Activated naive CD8-positive, alpha-beta T cell (primary cell): Measurements from ENCODE around the gene TMEM238.
A peak's percentile ranks its signal among the peaks of the same experiment; 100 is the strongest.
"Not testable (repeated sequence)": the region's sequence is repeated elsewhere in the genome, so short reads cannot be mapped to it uniquely, and the experiment has no call there.

ENCODE experiments used
- H3K27ac Mint-ChIP-seq: one replicate; pipeline ENCODE4 v1.8.0; 2021; ENCODE audit warnings: mixed read lengths
- H3K27me3 Mint-ChIP-seq: one replicate; pipeline ENCODE4 v1.8.0; 2021; ENCODE audit warnings: mixed read lengths
- H3K36me3 Mint-ChIP-seq: one replicate; pipeline ENCODE4 v1.8.0; 2021; ENCODE audit warnings: mixed read lengths
- H3K4me1 Mint-ChIP-seq: one replicate; pipeline ENCODE4 v1.8.0; 2021; ENCODE audit warnings: low read depth, mixed read lengths
- H3K4me3 Mint-ChIP-seq: one replicate; pipeline ENCODE4 v1.8.0; 2021; ENCODE audit warnings: mild to moderate bottlenecking, mixed read lengths
- H3K9me3 Mint-ChIP-seq: one replicate; pipeline ENCODE4 v1.8.0; 2021; ENCODE audit warnings: low read depth, mixed read lengths

The TMEM238 gene

DNA sequence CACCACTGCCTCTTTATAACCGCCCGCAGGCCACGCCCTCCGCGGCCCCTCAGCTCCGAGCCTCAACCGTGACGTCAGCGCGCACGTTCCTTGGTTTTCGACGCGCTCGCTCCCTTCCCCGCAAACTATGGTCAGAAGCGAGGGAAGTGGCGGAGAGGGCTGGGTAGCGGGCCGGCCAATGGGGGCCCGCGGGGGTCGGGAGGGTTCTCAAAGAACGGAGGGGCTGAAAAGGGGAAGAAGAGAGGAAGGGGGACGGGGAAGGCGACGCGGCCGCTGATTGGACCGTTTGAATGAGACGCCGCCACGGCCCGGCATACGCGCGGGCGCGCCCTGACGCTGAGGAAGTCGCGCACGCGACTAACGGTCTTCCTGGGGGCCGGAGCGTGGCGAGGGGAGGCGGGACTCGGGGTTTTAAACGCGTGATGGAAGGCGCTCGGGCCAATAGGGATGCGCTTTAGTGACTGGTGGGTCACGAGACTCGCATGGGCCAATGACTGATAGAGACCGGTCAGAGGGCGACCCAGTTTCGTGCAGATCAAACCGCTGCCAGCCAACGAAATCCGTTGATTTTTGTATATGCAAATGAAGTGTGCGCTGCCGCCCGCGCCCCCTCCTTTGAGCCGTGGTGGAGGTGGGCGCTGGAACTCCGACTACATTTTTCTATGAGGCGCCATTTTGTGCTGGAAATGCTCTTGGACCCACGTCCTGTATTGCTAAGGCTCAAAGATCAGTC lies 23.9 kb upstream of the TMEM238 start:
- Mint-ChIP-seq H3K27me3 (no peaks in the 10 kb centered on the region), H3K4me3 (peak overlapping the region; percentile 89), H3K9me3 (peaks cover 3% of the 10 kb centered on the region), H3K4me1 (peaks cover 28% of the 10 kb centered on the region), H3K36me3 (peaks cover 3% of the 10 kb centered on the region), H3K27ac (peak overlapping the region; percentile 95)

DNA sequence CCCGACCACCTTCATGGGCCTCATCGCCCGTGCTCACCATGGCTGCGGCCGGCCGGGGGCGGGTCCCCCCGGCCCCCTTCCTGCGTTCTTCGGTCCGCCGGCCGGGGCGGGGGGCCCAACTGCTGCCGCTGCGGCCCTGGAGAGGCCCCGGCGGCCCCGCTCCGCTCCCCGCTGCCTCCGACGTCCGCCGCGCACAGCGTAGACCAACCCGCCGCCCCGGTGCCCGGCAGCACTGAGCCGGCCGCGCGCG lies 23.4 kb upstream of the TMEM238 start, which contains the start of gene UBE2S:
Gene UBE2S (minus strand): TSS at position 239 of the 250 bp plus-strand sequence. CDS start 199 bp downstream, at position 40.
- not testable (repeated sequence) for H3K27me3 Mint-ChIP-seq, H3K9me3 Mint-ChIP-seq, H3K36me3 Mint-ChIP-seq
- peaks cover 28% of the 10 kb centered on the region for H3K4me1 Mint-ChIP-seq
- H3K4me3 Mint-ChIP-seq = peak within 1 kb of the TSS; percentile 89
- peak within 1 kb of the TSS; percentile 95 for H3K27ac Mint-ChIP-seq

DNA sequence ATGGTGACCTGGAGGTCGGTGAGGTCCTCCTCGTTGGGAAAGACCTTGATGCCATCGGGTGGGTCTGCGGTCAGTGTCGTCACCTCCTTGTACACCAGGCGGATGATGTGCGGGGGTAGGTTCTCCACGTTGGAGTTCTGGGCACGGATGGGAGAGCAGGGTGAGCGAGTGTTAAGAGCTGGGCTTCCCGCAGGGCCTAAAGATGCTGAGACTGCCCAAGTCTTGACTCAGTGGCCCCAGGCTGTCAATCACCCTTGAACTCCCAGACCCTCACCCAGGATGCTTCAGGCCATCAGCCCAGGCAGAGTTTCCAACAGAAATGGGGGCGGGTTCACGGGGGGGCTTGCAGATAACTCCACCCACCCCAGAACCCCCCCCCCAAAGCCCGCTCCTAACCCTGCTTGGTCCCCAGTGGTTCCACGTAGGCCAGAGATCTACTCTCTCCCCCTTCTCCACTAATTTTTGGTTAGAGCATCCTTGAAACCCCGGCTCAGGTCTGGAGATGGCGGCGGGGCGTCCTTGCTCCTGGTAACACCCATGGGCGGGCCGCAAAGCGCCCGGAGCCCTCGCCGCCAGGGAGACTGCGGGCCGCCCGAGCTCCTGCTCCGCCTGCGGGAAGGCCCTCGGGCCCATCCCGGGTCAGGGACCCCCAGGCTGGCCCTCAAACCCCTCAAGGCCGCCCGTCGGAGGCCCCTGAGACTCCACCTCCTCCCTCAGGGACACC lies 22.9 kb upstream of the TMEM238 start:
- Mint-ChIP-seq H3K9me3 (peaks cover 3% of the 10 kb centered on the region), H3K4me3 (peak overlapping the region; percentile 89), H3K27ac (peak overlapping the region; percentile 28), H3K27me3 (no peaks in the 10 kb centered on the region), H3K36me3 (peaks cover 3% of the 10 kb centered on the region), H3K4me1 (peaks cover 29% of the 10 kb centered on the region)

DNA sequence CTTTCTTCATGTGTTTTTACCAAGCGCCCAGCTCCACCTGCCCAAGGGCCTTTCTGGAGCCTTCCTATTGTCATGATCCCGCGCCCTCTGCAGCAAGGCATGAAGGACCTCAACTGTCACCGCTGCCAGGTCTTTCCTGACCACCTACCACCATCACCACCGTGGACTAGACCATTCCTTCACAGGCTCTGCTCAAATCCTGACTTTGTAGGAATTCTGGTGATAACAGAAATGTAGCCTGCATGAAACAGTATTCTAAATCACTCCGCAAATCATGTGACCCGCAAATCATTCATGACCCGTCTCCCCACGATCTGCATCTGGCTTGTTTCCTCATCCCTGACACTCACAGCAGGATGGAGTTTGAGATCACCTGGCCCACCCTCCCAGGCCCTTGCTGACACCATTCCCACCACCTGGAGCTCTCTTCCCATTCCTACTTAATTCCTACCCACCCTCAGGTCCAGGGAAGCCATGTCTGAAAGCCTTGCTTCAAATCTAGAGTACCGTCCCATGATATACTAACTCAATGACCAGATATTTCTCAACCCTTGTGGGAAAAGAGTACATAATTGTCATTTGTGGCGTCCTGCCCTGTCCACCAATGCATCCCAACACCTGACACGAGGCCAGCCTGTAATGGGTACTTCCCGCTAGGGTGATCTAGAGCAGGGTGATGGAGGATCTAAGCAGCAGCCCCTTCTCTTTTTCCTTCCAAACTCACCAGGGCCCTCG lies 22.2 kb upstream of the TMEM238 start:
- Mint-ChIP-seq H3K27ac (peak overlapping the region; percentile 28), H3K4me1 (peaks cover 29% of the 10 kb centered on the region), H3K27me3 (no peaks in the 10 kb centered on the region), H3K4me3 (peak overlapping the region; percentile 89), H3K9me3 (peaks cover 3% of the 10 kb centered on the region), H3K36me3 (peaks cover 3% of the 10 kb centered on the region)

DNA sequence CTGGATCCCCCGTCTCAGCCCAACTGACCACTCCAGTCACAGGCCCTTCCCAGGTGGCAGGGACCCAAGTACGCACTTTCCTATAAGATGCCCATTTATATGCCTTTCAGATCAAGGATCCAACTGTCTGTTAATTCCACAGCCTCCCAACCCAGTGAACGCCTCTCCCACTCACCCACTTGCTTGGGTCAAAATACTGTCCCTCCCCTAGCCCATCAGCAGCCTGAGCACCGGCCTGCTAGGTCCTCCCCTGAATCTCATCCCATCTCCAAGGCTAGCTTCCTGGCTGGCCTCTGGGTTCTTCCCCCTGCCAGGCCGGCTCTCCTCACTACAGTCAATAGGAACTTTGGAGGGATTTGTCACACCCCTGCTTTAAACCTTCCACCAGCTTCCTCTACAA lies 21.5 kb upstream of the TMEM238 start:
- Mint-ChIP-seq H3K36me3 (peaks cover 3% of the 10 kb centered on the region), H3K4me1 (peaks cover 29% of the 10 kb centered on the region), H3K4me3 (peak overlapping the region; percentile 89)

DNA sequence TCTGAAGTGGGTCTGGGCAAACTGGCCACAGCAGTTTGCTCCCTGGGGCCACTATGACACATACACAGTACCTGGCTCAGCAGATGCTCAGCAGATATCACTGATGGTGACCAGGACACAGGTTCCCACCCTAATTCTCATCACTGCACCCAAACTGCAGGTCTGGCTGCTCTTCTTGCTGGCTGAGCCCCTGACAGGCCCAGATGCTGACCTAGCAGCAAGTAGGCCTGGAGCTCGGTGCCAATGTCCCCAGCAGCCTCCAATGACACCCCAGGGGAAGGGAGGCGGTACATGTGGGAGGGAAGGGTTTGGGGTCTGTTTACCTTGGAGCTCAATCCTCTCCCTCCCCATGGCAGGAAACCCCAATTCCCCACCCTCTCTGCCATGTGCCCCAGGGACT lies 18.4 kb upstream of the TMEM238 start:
- H3K4me3 Mint-ChIP-seq = no peak overlapping the region
- H3K36me3 Mint-ChIP-seq = peaks cover 3% of the 10 kb centered on the region
- H3K27ac Mint-ChIP-seq = no peak overlapping the region
- peaks cover 23% of the 10 kb centered on the region for H3K4me1 Mint-ChIP-seq
- H3K9me3 Mint-ChIP-seq = no peaks in the 10 kb centered on the region
- no peaks in the 10 kb centered on the region for H3K27me3 Mint-ChIP-seq

More for the DNA sequence above, 21.5 kb upstream of the TMEM238 start:
- Mint-ChIP-seq H3K9me3 (peaks cover 3% of the 10 kb centered on the region), H3K27me3 (no peaks in the 10 kb centered on the region), H3K27ac (no peak overlapping the region)

DNA sequence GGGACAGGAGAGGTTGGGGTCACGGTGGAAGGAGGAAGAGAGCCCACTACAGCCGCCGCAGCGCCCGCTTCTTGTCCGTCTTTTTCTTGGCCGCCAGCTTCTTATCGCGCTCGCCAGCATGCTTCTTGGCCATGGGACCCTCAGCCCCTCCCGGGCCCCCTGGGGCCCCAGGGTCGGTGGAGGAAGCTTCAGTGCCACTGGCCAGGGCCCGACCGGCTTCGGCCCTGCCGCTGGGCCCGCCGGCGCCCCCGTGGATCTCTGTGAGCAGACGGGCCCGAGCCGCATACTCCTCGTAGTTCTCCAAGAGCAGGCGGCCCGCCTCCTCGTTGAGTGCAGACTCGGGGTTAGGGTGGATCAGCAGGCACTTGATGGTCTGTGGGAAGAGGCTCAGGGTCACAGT lies 17.3 kb upstream of the TMEM238 start:
- H3K4me1 Mint-ChIP-seq = peaks cover 19% of the 10 kb centered on the region
- H3K4me3 Mint-ChIP-seq, H3K36me3 Mint-ChIP-seq, H3K27me3 Mint-ChIP-seq, H3K27ac Mint-ChIP-seq, H3K9me3 Mint-ChIP-seq: not testable (repeated sequence)

DNA sequence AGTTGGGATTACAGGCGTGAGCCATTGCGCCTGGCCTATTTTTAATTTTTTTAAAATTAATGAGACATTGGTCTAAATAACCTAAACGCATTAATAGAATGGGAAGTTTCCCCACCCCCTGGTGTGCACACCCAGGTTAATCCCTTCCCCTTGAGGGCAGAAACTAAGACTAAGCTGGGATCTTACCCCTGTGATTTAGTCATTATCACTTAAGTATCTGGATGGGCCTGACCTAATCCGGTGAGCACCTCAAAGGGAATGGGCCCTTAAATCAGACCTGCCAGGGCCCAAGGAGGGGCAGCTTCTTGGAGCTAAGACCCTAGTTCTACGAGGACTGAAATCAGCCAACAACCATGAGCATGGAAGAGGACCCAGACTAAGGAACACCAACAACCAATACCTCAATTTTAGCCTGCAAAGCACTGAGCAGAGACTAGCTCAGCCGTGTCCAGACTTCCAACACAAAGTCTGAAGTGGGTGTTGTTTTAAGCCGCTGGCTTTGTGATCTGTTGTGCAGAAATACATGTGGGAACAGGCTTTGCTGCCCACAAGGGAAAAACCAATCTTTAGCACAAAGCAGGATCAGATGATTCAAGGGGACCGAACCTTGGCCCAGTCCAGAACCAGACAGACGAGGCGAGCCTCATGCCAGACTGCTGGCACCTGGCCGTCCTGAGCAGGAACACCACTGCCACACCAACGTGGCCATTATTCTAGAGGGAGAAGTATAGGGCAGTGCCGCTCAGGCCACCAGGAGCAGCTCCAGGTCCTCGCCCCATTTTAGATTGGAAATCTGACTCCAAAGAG lies 16.4 kb upstream of the TMEM238 start:
- Mint-ChIP-seq H3K4me3 (no peak overlapping the region), H3K27ac (peak overlapping the region; percentile 22), H3K36me3 (no peaks in the 10 kb centered on the region), H3K4me1 (peaks cover 10% of the 10 kb centered on the region), H3K9me3 (no peaks in the 10 kb centered on the region), H3K27me3 (no peaks in the 10 kb centered on the region)

DNA sequence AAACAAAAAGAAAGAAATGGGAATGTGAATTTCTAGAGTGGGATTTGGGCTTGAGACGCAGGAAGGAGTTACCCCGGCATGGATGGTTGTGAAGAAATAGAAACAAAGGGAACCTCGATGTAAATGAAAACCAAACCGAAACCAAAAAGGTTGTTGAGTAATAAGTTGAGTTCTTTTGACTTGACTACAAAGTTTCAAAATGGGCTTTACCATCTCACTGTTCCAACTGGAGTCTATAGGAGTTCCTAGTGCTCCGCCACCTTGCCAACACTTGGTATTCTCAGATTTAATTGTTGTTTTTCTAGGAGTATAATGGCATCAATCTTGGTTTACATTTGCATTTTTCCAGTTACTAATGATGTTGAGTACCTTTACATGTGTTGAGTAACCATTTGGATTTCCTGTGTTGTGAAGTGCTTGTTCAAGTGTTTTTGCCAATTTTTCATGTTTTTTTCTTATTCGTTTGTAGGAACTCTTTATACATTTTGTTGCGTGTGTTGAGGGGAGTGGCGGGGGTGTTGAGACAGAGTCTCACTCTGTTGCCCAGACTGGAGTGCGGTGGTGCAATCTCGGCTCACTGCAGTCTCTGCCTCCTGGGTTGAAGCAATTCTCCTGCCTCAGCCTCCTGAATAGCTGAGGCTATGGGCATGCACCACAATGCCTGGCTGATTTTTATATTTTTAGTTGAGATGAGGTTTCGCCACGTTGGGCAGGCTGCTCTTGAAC lies 14.3 kb upstream of the TMEM238 start:
- Mint-ChIP-seq H3K4me3 (no peak overlapping the region), H3K27ac (no peak overlapping the region), H3K4me1 (peaks cover 7% of the 10 kb centered on the region), H3K9me3 (no peaks in the 10 kb centered on the region), H3K27me3 (no peaks in the 10 kb centered on the region), H3K36me3 (no peaks in the 10 kb centered on the region)

DNA sequence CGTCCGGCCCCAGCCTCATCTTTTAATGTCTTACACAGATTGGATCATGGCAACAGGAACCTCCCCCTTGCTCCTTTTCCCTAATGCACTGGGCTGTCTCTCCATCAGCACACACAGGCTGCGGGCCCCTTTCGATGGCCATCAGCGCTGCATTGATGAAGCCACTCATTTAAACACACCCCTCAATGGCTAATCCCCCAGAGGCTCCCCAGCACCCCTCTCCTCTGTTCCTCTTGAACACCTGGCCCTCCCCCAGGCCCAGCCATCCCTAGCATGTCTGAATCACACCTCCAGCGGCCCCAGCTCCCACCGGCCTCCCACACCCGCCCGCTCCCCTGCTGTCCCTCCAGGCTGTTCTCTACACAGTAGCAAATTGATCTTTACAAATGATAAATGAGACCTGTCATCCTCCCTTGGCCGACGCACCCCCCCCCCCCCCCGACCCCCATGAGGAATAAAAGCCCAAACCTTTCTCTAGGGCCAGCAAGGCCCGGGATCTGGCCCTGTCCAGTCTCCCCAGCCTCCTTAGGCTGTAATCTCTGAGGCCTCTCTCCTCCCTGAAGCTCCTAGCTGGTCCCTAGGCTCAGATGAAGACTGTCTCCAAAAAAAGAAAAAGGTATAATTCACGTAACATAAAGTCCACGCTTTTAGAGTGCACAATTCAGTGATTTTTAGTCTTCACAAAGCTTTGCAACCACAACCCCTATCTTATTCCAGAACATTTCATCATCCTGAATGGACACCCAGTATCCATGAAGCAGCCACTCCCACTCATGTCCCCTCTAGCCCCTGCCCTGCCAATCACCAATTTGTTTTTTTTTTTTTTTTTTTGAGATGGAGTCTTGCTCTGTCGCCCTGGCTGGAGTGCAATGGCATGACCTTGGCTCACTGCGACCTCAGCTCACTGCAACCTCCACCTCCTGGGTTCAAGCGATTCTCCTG lies 9.0 kb upstream of the TMEM238 start:
- H3K27ac Mint-ChIP-seq = no peak overlapping the region
- no peak overlapping the region for H3K4me3 Mint-ChIP-seq
- no peaks in the 10 kb centered on the region for H3K9me3 Mint-ChIP-seq
- peaks cover 2% of the 10 kb centered on the region for H3K36me3 Mint-ChIP-seq
- H3K27me3 Mint-ChIP-seq = no peaks in the 10 kb centered on the region
- peaks cover 30% of the 10 kb centered on the region for H3K4me1 Mint-ChIP-seq

DNA sequence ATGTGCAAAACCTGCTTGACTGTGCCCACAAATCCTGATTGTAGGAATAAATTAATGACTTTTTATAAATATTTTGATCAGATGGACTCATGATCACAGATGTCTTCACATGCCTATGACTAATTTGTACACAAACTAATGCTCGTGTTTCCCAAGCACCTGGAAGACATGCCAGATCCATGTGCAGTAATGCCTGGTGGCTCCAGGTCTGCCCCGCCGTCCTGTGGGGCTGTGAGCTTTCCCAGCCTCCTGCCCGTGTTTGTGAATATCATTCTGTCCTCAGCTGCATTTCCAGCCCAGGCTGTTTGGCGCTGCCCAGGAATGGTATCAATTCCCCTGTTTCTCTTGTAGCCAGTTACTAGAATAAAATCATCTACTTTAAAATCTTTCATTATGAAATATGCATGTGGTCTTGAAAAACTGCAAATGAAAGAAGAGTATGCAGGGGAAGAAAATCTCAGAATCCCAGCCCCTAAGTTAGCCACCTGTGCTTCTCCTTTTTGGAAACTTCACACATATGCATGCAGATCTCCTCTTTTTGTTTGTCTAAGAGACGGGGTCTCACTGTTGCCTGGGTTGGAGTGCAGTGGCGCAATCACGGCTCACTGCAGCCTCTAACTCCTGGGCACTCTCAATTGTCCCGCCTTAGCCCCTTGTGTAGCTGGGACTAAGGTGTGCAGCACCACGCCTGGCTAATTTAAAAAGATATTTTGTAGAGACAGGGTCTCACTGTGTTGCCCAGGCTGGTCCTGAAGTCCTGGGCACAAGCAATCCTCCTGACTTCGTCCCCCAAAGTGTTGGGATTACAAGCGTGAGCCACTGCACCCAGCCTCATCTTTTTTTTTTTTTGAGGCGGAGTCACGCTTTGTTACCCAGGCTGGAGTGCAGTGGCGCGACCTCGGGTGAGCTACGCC lies 7.9 kb upstream of the TMEM238 start:
- H3K27ac Mint-ChIP-seq = peak overlapping the region; percentile 16
- no peak overlapping the region for H3K4me3 Mint-ChIP-seq
- peaks cover 2% of the 10 kb centered on the region for H3K36me3 Mint-ChIP-seq
- H3K27me3 Mint-ChIP-seq = no peaks in the 10 kb centered on the region
- no peaks in the 10 kb centered on the region for H3K9me3 Mint-ChIP-seq
- peaks cover 34% of the 10 kb centered on the region for H3K4me1 Mint-ChIP-seq

DNA sequence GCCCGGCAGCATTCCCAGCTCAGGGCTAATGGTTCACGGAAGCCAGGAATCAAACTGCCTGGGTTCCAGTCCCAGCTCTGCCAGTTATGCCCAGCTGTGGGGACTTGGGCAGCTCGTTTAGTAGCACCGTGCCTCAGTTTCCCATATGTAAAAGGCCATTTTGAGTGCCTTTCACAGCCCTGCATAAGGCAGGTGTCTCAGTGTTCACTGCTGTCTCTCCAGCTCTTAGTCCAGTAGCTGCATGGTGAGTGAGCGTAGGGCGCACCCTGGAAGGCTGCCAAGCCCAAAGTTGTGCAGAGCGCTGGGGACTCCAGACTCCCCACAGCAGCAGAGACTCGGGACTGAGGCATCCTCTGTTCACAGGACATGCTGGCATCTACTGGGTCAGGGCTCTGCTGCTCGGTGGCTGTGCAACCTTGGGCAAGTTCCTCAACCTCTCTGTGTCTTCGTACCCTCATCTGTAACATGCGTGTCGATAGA lies 7.1 kb upstream of the TMEM238 start:
- Mint-ChIP-seq H3K4me3 (no peak overlapping the region), H3K27ac (peak overlapping the region; percentile 16), H3K27me3 (no peaks in the 10 kb centered on the region), H3K36me3 (peaks cover 8% of the 10 kb centered on the region), H3K4me1 (peaks cover 35% of the 10 kb centered on the region), H3K9me3 (no peaks in the 10 kb centered on the region)
